NCI-H510A treated with DMSO at 0.1 percent for 48 hours (cell line): ENCODE measurements around the gene TRIM8.
"Not testable (repeated sequence)": the region's sequence is repeated elsewhere in the genome, so short reads cannot be mapped to it uniquely, and the experiment has no call there.

Source experiments
- DNase-seq: peaks from one replicate; lab custom pipeline; 2025; lab: John Stamatoyannopoulos, UW

Gene TRIM8

GRCh38 chr10:102650655-102651454 lies 6.6 kb downstream of the TRIM8 start:
- DNase-seq = no peak

- DNase-seq = no peak
These were observed 7.3 kb downstream of the TRIM8 start for GRCh38 chr10:102651455-102652169.

- no peak for DNase-seq
These were observed 8.1 kb downstream of the TRIM8 start for GRCh38 chr10:102652170-102652916.

GRCh38 chr10:102653060-102653459 lies 8.8 kb downstream of the TRIM8 start:
- DNase-seq = no peak

- no peak for DNase-seq
These were observed 10.3 kb downstream of the TRIM8 start for GRCh38 chr10:102654566-102654965.

GRCh38 chr10:102654969-102655368 lies 10.7 kb downstream of the TRIM8 start:
- no peak for DNase-seq

GRCh38 chr10:102656026-102656425 lies 11.7 kb downstream of the TRIM8 start:
- no peak for DNase-seq

GRCh38 chr10:102656791-102657371 lies 12.6 kb downstream of the TRIM8 start:
- DNase-seq = no peak

- DNase-seq = no peak
These were observed 13.2 kb downstream of the TRIM8 start for GRCh38 chr10:102657451-102657850.

- DNase-seq = peak; percentile 19
These were observed 13.9 kb downstream of the TRIM8 start for GRCh38 chr10:102657984-102658724.

- DNase-seq = no peak
These were observed 14.5 kb downstream of the TRIM8 start for GRCh38 chr10:102658802-102659201.

- DNase-seq = peak; percentile 64
These were observed 16.8 kb downstream of the TRIM8 start for GRCh38 chr10:102660888-102661657.

- DNase-seq = no peak
These were observed 17.4 kb downstream of the TRIM8 start for GRCh38 chr10:102661658-102662028.

GRCh38 chr10:102665904-102666509 lies 21.7 kb downstream of the TRIM8 start:
- DNase-seq = no peak

- DNase-seq = not testable (repeated sequence)
These were observed 23.1 kb downstream of the TRIM8 start for GRCh38 chr10:102667411-102667810.

- DNase-seq = no peak
These were observed 24.2 kb downstream of the TRIM8 start for GRCh38 chr10:102668326-102669107.

GRCh38 chr10:102669206-102670064 lies 25.2 kb downstream of the TRIM8 start:
- no peak for DNase-seq

- no peak for DNase-seq
These were observed 25.9 kb downstream of the TRIM8 start for GRCh38 chr10:102670065-102670670.
